ENCODE data around the gene MAN1C1. TPM values are rescaled to one million over a fixed set of nuclear protein-coding genes. Genes with fewer than 3 reads are reported as not detected.

MAN1C1 gene
- polyA plus RNA-seq, 1 donor from 2014 or later = 1.3 TPM

DNA sequence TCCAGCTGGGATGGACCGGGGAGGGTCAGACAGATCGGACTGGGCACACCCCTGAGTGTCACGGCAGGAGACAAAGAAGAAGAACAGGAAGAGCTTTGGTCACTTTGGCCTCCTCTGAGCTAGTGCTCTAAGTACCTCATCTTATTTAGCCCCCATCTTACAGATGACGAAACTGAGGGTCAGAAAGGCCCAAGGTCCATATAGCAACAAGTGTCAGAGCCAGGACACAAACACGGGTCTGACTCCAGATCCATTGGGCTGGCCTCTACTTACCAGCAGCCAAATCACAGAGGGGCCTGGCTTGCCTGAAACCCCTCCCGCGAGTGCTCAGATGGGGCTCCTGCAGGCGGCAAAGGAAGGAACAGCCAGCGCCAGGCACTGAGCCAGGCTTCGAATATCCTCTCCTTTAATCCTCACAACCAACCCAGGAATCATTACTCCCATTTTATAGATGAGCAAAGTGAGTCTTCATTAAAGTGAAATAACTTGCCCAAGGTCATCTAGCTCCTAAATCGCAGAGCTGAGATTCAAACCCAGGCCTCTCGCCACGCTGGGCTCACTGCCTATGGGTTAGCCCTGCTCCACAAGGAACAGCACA lies 157.7 kb downstream of the MAN1C1 start:
- Histone ChIP-seq H3K9ac (ENCODE audit: low read length) (no peak overlapping the region), H3F3A (ENCODE audit: insufficient read depth, low read length, poor library complexity, severe bottlenecking) (no peaks in the 10 kb centered on the region), H3K36me3 (ENCODE audit: insufficient read depth, low read length) (no peaks in the 10 kb centered on the region), H3K9me2 (ENCODE audit: insufficient read depth, low read length) (no peaks in the 10 kb centered on the region), H2AFZ (ENCODE audit: low read depth, low read length) (no peak overlapping the region), H3K4me2 (ENCODE audit: low read length) (no peak overlapping the region), H3K27me3 (ENCODE audit: insufficient read depth, low read depth, low read length) (no peaks in the 10 kb centered on the region), H4K20me1 (ENCODE audit: insufficient read depth) (no peaks in the 10 kb centered on the region), H3K27ac (ENCODE audit: low read length) (no peak overlapping the region), H3K4me3 (ENCODE audit: low read length) (no peak overlapping the region), H3K9me3 (ENCODE audit: low read length) (no peaks in the 10 kb centered on the region), H3K79me2 (replicated peaks; ENCODE audit: insufficient read depth, low read length) (no peaks in the 10 kb centered on the region)
- TF ChIP-seq, protein P1, sequence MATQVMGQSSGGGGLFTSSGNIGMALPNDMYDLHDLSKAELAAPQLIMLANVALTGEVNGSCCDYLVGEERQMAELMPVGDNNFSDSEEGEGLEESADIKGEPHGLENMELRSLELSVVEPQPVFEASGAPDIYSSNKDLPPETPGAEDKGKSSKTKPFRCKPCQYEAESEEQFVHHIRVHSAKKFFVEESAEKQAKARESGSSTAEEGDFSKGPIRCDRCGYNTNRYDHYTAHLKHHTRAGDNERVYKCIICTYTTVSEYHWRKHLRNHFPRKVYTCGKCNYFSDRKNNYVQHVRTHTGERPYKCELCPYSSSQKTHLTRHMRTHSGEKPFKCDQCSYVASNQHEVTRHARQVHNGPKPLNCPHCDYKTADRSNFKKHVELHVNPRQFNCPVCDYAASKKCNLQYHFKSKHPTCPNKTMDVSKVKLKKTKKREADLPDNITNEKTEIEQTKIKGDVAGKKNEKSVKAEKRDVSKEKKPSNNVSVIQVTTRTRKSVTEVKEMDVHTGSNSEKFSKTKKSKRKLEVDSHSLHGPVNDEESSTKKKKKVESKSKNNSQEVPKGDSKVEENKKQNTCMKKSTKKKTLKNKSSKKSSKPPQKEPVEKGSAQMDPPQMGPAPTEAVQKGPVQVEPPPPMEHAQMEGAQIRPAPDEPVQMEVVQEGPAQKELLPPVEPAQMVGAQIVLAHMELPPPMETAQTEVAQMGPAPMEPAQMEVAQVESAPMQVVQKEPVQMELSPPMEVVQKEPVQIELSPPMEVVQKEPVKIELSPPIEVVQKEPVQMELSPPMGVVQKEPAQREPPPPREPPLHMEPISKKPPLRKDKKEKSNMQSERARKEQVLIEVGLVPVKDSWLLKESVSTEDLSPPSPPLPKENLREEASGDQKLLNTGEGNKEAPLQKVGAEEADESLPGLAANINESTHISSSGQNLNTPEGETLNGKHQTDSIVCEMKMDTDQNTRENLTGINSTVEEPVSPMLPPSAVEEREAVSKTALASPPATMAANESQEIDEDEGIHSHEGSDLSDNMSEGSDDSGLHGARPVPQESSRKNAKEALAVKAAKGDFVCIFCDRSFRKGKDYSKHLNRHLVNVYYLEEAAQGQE (IDR thresholded peaks at IDR 0.05; ENCODE audit: borderline replicate concordance) = no peak
- TF ChIP-seq EZH2 (IDR thresholded peaks at IDR 0.05; ENCODE audit: borderline replicate concordance, insufficient read depth, low read length, poor library complexity, severe bottlenecking) = no peak
- TF ChIP-seq EP300 (conservative IDR thresholded peaks at IDR 0.05; ENCODE audit: poor library complexity, severe bottlenecking) = no peak
- TF ChIP-seq SMC3 (conservative IDR thresholded peaks at IDR 0.05; ENCODE audit: poor library complexity) = no peak
- no peak for TF ChIP-seq MXI1 (conservative IDR thresholded peaks at IDR 0.05; ENCODE audit: poor library complexity, severe bottlenecking)
- TF ChIP-seq CTCF (IDR thresholded peaks at IDR 0.05; ENCODE audit: poor library complexity, severe bottlenecking) = no peak

DNA sequence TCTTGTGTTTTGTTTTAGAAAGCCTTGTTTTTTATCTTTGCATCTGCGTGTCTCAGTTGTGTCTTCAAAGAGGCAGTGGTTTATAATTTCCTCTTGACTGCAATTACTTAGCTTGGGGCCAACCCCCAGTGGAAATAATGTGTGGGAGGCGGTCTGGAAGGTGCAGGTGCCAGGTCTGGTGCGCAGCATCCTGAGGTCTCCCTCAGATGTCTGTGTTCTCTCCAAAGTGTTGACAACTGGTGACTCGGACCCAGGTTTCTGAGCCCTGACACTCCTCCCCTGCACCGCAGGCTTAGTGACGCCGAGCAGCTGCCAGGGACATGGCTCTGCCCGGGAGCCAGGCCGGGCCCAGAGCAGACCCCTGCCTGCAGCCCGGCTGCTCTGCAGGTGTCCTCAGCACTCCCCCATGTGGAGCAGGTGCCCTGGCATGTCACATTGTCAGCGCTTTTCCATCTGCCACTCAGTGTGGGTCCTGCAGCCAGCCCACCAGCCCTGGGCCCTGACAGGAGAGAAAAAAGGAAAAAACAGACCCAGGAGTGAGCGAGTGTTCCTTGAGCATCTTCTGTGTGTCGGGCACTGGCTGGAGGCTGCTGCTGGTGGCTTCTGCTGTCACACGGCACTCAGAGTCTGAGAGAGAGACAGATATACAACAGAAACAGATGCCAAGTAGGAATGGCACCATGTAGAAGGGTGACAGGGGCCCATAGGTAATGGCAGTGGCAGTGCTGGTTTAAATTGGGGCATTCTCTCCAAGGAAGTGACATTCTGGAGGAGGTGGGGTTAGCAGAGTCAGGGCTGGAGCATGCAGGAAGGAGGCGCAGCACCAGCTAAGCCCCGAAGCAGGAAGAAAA lies 158.6 kb downstream of the MAN1C1 start:
- Histone ChIP-seq H4K20me1 (ENCODE audit: insufficient read depth) (no peaks in the 10 kb centered on the region), H3K9me2 (ENCODE audit: insufficient read depth, low read length) (no peaks in the 10 kb centered on the region), H3K79me2 (replicated peaks; ENCODE audit: insufficient read depth, low read length) (no peaks in the 10 kb centered on the region), H3K4me2 (ENCODE audit: low read length) (no peak overlapping the region), H3F3A (ENCODE audit: insufficient read depth, low read length, poor library complexity, severe bottlenecking) (no peaks in the 10 kb centered on the region), H3K27ac (ENCODE audit: low read length) (no peak overlapping the region), H3K9ac (ENCODE audit: low read length) (no peak overlapping the region), H3K4me3 (ENCODE audit: low read length) (no peak overlapping the region), H3K9me3 (ENCODE audit: low read length) (no peaks in the 10 kb centered on the region), H2AFZ (ENCODE audit: low read depth, low read length) (no peak overlapping the region), H3K27me3 (ENCODE audit: insufficient read depth, low read depth, low read length) (no peaks in the 10 kb centered on the region), H3K36me3 (ENCODE audit: insufficient read depth, low read length) (no peaks in the 10 kb centered on the region)
- TF ChIP-seq EZH2 (IDR thresholded peaks at IDR 0.05; ENCODE audit: borderline replicate concordance, insufficient read depth, low read length, poor library complexity, severe bottlenecking) (no peak), CTCF (IDR thresholded peaks at IDR 0.05; ENCODE audit: poor library complexity, severe bottlenecking) (no peak), RAD21 (conservative IDR thresholded peaks at IDR 0.05) (no peak), EP300 (conservative IDR thresholded peaks at IDR 0.05; ENCODE audit: poor library complexity, severe bottlenecking) (no peak), SMC3 (conservative IDR thresholded peaks at IDR 0.05; ENCODE audit: poor library complexity) (no peak), TAF1 (IDR thresholded peaks at IDR 0.05; ENCODE audit: low read depth) (no peak)
- TF ChIP-seq, protein P1 (IDR thresholded peaks at IDR 0.05; ENCODE audit: borderline replicate concordance) = no peak
